GM12878 (cell line): Measurements from ENCODE around the gene ROR2. TPM values are rescaled to one million over a fixed set of nuclear protein-coding genes. Genes with fewer than 3 reads are reported as not detected.

Experiments used
- ATAC-seq: fragments of 200-7000 bp; cut with Tn5 transposase; 3 replicates; pipeline ENCODE4 v1.9.1; 2020; ENCODE audit warnings: mild to moderate bottlenecking, moderate library complexity
- BruUV-seq: library from RNA; stranded (reverse); fragments of 400-500 nt; replicated peaks from 2 replicates; lab custom pipeline; 2021; lab: Mats Ljungman, UMichigan
- CTCF ChIA-PET: fragments of 300-600 bp; sonication (Branson Sonifier 250); formaldehyde crosslinking; extraction: SDS; loops from one replicate; lab custom pipeline; 2021; ENCODE audit warnings: inconsistent platforms; lab: Yijun Ruan, JAX
- POLR2A ChIA-PET: fragments of 350-600 bp; formaldehyde crosslinking; extraction: SDS; loops from one replicate; lab custom pipeline; 2021; ENCODE audit warnings: inconsistent platforms; lab: Charles Lee
- RAD21 ChIA-PET: fragments of 300-600 bp; sonication (Branson Sonifier 250); formaldehyde crosslinking; loops from one replicate; lab custom pipeline; 2023; ENCODE audit warnings: antibody characterized with exemption; ENCODE audit not compliant: unreplicated experiment; lab: Charles Lee
- SMC1A ChIA-PET: fragments of 300-600 bp; sonication (Branson Sonifier 250); formaldehyde crosslinking; loops from one replicate; lab custom pipeline; 2023; ENCODE audit not compliant: unreplicated experiment, uncharacterized antibody; lab: Charles Lee
- DNase-seq: peaks from one replicate; pipeline ENCODE4 v3.0.0-alpha.2; 2011; ENCODE audit warnings: low read depth, low spot score
- FAIRE-seq: peaks from 3 replicates; lab custom pipeline; 2011; peaks lifted over from hg19 to GRCh38; lab: Jason Lieb, UNC
- H2AFZ ChIP-seq: 2 replicates; pipeline ENCODE4 v1.6.0; 2011; ENCODE audit warnings: low read depth, low read length, control low read depth; ENCODE audit not compliant: control insufficient read depth
- H3K27ac ChIP-seq: 2 replicates; pipeline ENCODE4 v1.5.1; 2011; ENCODE audit warnings: control low read depth; ENCODE audit not compliant: control insufficient read depth, insufficient read depth
- H3K27me3 ChIP-seq, 2 experiments: replicated peaks in 1 of 2; 2 replicates each; pipeline versions ENCODE4 v1.6.0 to v1.6.1; 2011; ENCODE audit warnings: low read length in 1 of 2; ENCODE audit not compliant: control insufficient read depth in 2 of 2, insufficient read depth in 2 of 2
- H3K36me3 ChIP-seq, 2 experiments: 2 replicates each; pipeline ENCODE4 v1.5.1; 2011; ENCODE audit warnings: low read length in 1 of 2; ENCODE audit not compliant: control insufficient read depth in 2 of 2, insufficient read depth in 2 of 2
- H3K4me1 ChIP-seq: 2 replicates; pipeline ENCODE4 v1.6.1; 2011; ENCODE audit warnings: mild to moderate bottlenecking, low read length, moderate library complexity, mixed read lengths; ENCODE audit not compliant: control insufficient read depth, insufficient read depth
- H3K4me2 ChIP-seq: 2 replicates; pipeline ENCODE4 v1.6.0; 2011; ENCODE audit warnings: control low read depth; ENCODE audit not compliant: control insufficient read depth, insufficient read depth
- H3K4me3 ChIP-seq: fragments of 200-600 bp; sonication (generic); 2 replicates; pipeline ENCODE4 v1.5.1; 2016
- H3K79me2 ChIP-seq: 2 replicates; pipeline ENCODE4 v1.6.0; 2011; ENCODE audit warnings: low read length; ENCODE audit not compliant: control insufficient read depth, insufficient read depth
- H3K9ac ChIP-seq: 2 replicates; pipeline ENCODE4 v1.8.0; 2011; ENCODE audit warnings: low read length, control low read depth, mixed read lengths; ENCODE audit not compliant: control insufficient read depth, insufficient read depth
- H3K9me3 ChIP-seq: replicated peaks from 3 replicates; pipeline ENCODE4 v1.5.1; 2011; ENCODE audit warnings: mild to moderate bottlenecking, low read length; ENCODE audit not compliant: control insufficient read depth, insufficient read depth
- H4K20me1 ChIP-seq: 2 replicates; pipeline ENCODE4 v1.6.0; 2011; ENCODE audit not compliant: control insufficient read depth, insufficient read depth
- CHD4 ChIP-seq: fragments of 200-600 bp; sonication (generic); IDR thresholded peaks from 2 replicates; pipeline ENCODE4 v1.6.1; 2016; ENCODE audit warnings: mild to moderate bottlenecking
- ESRRA ChIP-seq: IDR thresholded peaks from 2 replicates; pipeline ENCODE4 v1.6.1; 2012; ENCODE audit warnings: mild to moderate bottlenecking, low read length, improper control_type of control experiment
- HDAC6 ChIP-seq: fragments of 200-600 bp; sonication (generic); IDR thresholded peaks from one replicate; pipeline ENCODE4 v1.8.0; 2017; ENCODE audit warnings: antibody characterized with exemption; ENCODE audit not compliant: unreplicated experiment
- JUNB ChIP-seq: IDR thresholded peaks from 2 replicates; pipeline ENCODE4 v1.6.1; 2016; ENCODE audit warnings: antibody characterized with exemption, mild to moderate bottlenecking
- NRF1 ChIP-seq: conservative IDR thresholded peaks from 2 replicates; pipeline ENCODE4 v1.6.1; 2011; ENCODE audit warnings: mild to moderate bottlenecking, low read depth, low read length, improper control_type of control experiment
- POLR2AphosphoS2 ChIP-seq: IDR thresholded peaks from 2 replicates; pipeline ENCODE4 v1.6.1; 2011; ENCODE audit warnings: low read depth, mild to moderate bottlenecking, low read length, improper control_type of control experiment, moderate library complexity
- STAT3 ChIP-seq: IDR thresholded peaks from 2 replicates; pipeline ENCODE4 v1.6.1; 2011; ENCODE audit warnings: low read depth, low read length, improper control_type of control experiment
- TAF1 ChIP-seq: IDR thresholded peaks from 2 replicates; pipeline ENCODE4 v1.6.1; 2011; ENCODE audit warnings: mild to moderate bottlenecking, low read depth, low read length, borderline replicate concordance
- YBX1 ChIP-seq: fragments of 450-650 bp; IDR thresholded peaks from 2 replicates; pipeline ENCODE4 v1.6.1; 2016; ENCODE audit warnings: antibody characterized with exemption
- ZNF207 ChIP-seq: fragments of 450-650 bp; IDR thresholded peaks from 2 replicates; pipeline ENCODE4 v1.6.1; 2014; ENCODE audit warnings: antibody characterized with exemption, mild to moderate bottlenecking, borderline replicate concordance
- ZNF274 ChIP-seq: IDR thresholded peaks from one replicate; pipeline ENCODE4 v1.8.0; 2011; ENCODE audit not compliant: insufficient read length, insufficient read depth
- ZNF384 ChIP-seq: IDR thresholded peaks from 2 replicates; pipeline ENCODE4 v1.6.1; 2012; ENCODE audit warnings: low read depth, mild to moderate bottlenecking, low read length, improper control_type of control experiment, borderline replicate concordance
- WGBS: methylation state at CpG from one replicate; pipeline ENCODE4 v1.1.6; 2016; ENCODE audit warnings: low lambda C conversion rate; ENCODE audit not compliant: insufficient replicate concordance, insufficient coverage; ENCODE audit errors: missing lambda C conversion rate; 5-methylcytosine and 5-hydroxymethylcytosine counted together
- in situ Hi-C: fragments of 300-500 bp; cut with MboI; formaldehyde crosslinking; loops from 9 replicates; pipeline ENCODE4 v1.14.3; 2018; ENCODE audit warnings: mixed read lengths
- intact Hi-C: fragments of 100-400 bp; cut with micrococcal nuclease; formaldehyde crosslinking; loops from one replicate; pipeline ENCODE4 v1.14.2; 2022; ENCODE audit not compliant: unreplicated experiment
- polyA plus RNA-seq, 11 experiments: library from polyadenylated mRNA; depleted of rRNA in 4 of 11; unstranded in 6 of 11; stranded (reverse) in 5 of 11; fragments of >200 nt; fragmentation: Nextera tagmentation in 4 of 11; fragmentation: Illumina TruSeq in 1 of 11; extraction: Ambion mirVana in 4 of 11; extraction: Trizol in 1 of 11; gene quantifications; 1 replicate in 1 of 11; 2 replicates in 10 of 11; pipeline versions ENCODE4 v1.2.1 to v1.2.3, GENCODE V29; 2011 to 2016; ENCODE audit warnings: inconsistent platforms in 2 of 11, missing spikeins in 2 of 11, low read depth in 1 of 11
- total RNA-seq, 4 experiments: library from RNA; depleted of rRNA in 3 of 4; stranded (reverse); fragments of >200 nt in 3 of 4; fragmentation: Illumina TruSeq in 1 of 4; extraction: Trizol in 1 of 4; gene quantifications; 2 replicates each; pipeline versions ENCODE4 v1.2.1 to v1.2.3, GENCODE V29; 2013 to 2021
- TF ChIP-seq, protein P1 (sequence below): IDR thresholded peaks from 2 replicates; pipeline ENCODE4 v1.6.1; 2011; ENCODE audit warnings: low read depth, low read length, improper control_type of control experiment, borderline replicate concordance
- TF ChIP-seq, protein P2 (sequence below), 3 experiments: IDR thresholded peaks in 2 of 3; conservative IDR thresholded peaks in 1 of 3; 2 replicates each; pipeline ENCODE4 v1.5.1; 2011; ENCODE audit warnings: low read depth in 3 of 3, low read length in 3 of 3, mild to moderate bottlenecking in 3 of 3, control low read depth in 2 of 3, moderate library complexity in 2 of 3, inconsistent platforms in 1 of 3, mixed read lengths in 1 of 3; ENCODE audit not compliant: control insufficient read depth in 2 of 3, insufficient read depth in 1 of 3; ENCODE audit errors: extremely low read depth in 1 of 3
- TF ChIP-seq, protein P3 (sequence below): IDR thresholded peaks from 2 replicates; pipeline ENCODE4 v1.6.1; 2011; ENCODE audit warnings: borderline replicate concordance, low read depth, mild to moderate bottlenecking, moderate library complexity, low read length; ENCODE audit not compliant: insufficient read depth, poor library complexity, severe bottlenecking
- TF ChIP-seq, protein P4 (sequence below): fragments of 450-650 bp; formaldehyde crosslinking; IDR thresholded peaks from 2 replicates; pipeline ENCODE4 v1.4.0; 2020; ENCODE audit warnings: mild to moderate bottlenecking, moderate library complexity

Gene ROR2
- total and polyA plus RNA-seq, 10 of the 15 experiments (the other 5 are each of a cell fraction or from before 2014, with no cell fraction given) = 0.03 to 0.05 TPM; not detected in 8

DNA sequence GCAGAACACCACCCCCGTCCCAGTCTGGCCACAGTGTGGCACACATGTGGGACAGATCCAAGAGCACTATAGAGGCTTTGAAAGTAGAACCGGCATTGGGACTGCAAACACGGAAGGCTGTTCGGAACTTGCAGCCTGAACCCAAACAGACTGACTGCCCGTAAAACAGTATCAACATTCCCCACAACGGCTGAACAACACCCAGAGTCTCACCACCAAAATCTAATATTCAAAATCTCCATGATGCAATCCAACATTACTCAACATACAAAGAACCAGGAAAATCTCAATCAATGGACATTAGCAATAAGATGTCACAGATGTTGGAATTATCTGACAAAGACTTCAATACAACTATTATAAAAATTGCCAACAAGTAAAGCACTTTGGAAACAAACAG is 82.3 kb downstream of the ROR2 start (continued):
- TF ChIP-seq, protein P1, sequence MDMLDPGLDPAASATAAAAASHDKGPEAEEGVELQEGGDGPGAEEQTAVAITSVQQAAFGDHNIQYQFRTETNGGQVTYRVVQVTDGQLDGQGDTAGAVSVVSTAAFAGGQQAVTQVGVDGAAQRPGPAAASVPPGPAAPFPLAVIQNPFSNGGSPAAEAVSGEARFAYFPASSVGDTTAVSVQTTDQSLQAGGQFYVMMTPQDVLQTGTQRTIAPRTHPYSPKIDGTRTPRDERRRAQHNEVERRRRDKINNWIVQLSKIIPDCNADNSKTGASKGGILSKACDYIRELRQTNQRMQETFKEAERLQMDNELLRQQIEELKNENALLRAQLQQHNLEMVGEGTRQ = no peak
- no peak for TF ChIP-seq CHD4
- TF ChIP-seq JUNB = no peak
- no peak for TF ChIP-seq ZNF274
- TF ChIP-seq, protein P2, sequence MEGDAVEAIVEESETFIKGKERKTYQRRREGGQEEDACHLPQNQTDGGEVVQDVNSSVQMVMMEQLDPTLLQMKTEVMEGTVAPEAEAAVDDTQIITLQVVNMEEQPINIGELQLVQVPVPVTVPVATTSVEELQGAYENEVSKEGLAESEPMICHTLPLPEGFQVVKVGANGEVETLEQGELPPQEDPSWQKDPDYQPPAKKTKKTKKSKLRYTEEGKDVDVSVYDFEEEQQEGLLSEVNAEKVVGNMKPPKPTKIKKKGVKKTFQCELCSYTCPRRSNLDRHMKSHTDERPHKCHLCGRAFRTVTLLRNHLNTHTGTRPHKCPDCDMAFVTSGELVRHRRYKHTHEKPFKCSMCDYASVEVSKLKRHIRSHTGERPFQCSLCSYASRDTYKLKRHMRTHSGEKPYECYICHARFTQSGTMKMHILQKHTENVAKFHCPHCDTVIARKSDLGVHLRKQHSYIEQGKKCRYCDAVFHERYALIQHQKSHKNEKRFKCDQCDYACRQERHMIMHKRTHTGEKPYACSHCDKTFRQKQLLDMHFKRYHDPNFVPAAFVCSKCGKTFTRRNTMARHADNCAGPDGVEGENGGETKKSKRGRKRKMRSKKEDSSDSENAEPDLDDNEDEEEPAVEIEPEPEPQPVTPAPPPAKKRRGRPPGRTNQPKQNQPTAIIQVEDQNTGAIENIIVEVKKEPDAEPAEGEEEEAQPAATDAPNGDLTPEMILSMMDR (IDR thresholded peaks at IDR 0.05 in 2 of 3, conservative IDR thresholded peaks at IDR 0.05 in 1 of 3; ENCODE audit: control insufficient read depth in 2 of 3, extremely low read depth in 1 of 3, insufficient read depth in 1 of 3, low read depth in 3 of 3, low read length in 3 of 3) = no peak
- TF ChIP-seq ESRRA = no peak

DNA sequence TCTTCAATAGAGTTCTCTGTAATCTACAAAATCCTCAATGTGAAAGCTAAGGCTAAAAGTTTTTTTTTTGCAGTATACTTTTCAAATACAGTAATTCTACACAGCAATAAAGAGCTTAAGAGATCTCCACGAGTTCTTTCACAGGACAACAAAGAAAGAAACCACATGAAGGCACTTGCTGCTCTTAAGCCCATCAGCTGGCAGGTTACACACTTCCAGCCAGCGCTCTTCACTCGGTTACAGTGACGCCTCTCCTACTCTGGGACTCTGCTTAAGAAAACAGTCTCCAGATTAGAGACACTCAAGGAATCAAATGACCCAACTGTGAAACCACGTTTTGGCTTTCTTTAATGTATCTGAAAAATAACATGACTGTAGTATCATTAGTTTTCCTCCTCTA is 85.0 kb downstream of the ROR2 start:
- Histone ChIP-seq H4K20me1 (no peaks in the 10 kb centered on the region), H3K36me3 (no peaks in the 10 kb centered on the region), H3K4me1 (no peaks in the 10 kb centered on the region), H3K9ac (no peak overlapping the region), H3K27ac (no peak overlapping the region), H3K4me2 (no peak overlapping the region), H3K9me3 (no peaks in the 10 kb centered on the region), H3K4me3 (no peak overlapping the region), H3K79me2 (no peaks in the 10 kb centered on the region), H2AFZ (no peak overlapping the region), H3K27me3 (no peaks in the 10 kb centered on the region)
- WGBS = 13% methylated on average over 5 of the region's 5 CpGs
- SMC1A ChIA-PET = no interaction called here
- ATAC-seq (no peak), FAIRE-seq (no peak), DNase-seq (no peak)
- POLR2A ChIA-PET = no interaction called here
- CTCF ChIA-PET = no interaction called here
- BruUV-seq = no TSS peak
- RAD21 ChIA-PET = no interaction called here
- in situ Hi-C loops = no loop called here
- intact Hi-C loops = no loop called here
- TF ChIP-seq HDAC6 (no peak), ZNF384 (no peak), NRF1 (no peak), YBX1 (no peak), ZNF207 (no peak), POLR2AphosphoS2 (no peak), TAF1 (no peak), ESRRA (no peak), STAT3 (no peak)
- TF ChIP-seq, protein P3, sequence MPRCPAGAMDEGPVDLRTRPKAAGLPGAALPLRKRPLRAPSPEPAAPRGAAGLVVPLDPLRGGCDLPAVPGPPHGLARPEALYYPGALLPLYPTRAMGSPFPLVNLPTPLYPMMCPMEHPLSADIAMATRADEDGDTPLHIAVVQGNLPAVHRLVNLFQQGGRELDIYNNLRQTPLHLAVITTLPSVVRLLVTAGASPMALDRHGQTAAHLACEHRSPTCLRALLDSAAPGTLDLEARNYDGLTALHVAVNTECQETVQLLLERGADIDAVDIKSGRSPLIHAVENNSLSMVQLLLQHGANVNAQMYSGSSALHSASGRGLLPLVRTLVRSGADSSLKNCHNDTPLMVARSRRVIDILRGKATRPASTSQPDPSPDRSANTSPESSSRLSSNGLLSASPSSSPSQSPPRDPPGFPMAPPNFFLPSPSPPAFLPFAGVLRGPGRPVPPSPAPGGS = no peak
- TF ChIP-seq, protein P4, sequence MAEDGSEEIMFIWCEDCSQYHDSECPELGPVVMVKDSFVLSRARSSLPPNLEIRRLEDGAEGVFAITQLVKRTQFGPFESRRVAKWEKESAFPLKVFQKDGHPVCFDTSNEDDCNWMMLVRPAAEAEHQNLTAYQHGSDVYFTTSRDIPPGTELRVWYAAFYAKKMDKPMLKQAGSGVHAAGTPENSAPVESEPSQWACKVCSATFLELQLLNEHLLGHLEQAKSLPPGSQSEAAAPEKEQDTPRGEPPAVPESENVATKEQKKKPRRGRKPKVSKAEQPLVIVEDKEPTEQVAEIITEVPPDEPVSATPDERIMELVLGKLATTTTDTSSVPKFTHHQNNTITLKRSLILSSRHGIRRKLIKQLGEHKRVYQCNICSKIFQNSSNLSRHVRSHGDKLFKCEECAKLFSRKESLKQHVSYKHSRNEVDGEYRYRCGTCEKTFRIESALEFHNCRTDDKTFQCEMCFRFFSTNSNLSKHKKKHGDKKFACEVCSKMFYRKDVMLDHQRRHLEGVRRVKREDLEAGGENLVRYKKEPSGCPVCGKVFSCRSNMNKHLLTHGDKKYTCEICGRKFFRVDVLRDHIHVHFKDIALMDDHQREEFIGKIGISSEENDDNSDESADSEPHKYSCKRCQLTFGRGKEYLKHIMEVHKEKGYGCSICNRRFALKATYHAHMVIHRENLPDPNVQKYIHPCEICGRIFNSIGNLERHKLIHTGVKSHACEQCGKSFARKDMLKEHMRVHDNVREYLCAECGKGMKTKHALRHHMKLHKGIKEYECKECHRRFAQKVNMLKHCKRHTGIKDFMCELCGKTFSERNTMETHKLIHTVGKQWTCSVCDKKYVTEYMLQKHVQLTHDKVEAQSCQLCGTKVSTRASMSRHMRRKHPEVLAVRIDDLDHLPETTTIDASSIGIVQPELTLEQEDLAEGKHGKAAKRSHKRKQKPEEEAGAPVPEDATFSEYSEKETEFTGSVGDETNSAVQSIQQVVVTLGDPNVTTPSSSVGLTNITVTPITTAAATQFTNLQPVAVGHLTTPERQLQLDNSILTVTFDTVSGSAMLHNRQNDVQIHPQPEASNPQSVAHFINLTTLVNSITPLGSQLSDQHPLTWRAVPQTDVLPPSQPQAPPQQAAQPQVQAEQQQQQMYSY = no peak
